Panc1 (cell line): ENCODE results near the gene LRMDA.

Experiments used
- CTCF ChIP-seq: fragments of 450-650 bp; IDR thresholded peaks from 2 replicates; pipeline ENCODE4 v1.5.1; 2017; ENCODE audit warnings: mild to moderate bottlenecking
- POLR2AphosphoS5 ChIP-seq: IDR thresholded peaks from 2 replicates; pipeline ENCODE4 v1.6.1; 2012; ENCODE audit warnings: mild to moderate bottlenecking, low read depth, low read length, moderate library complexity

- TF ChIP-seq CTCF (no peak), POLR2AphosphoS5 (no peak)
Measured at GRCh38 chr10:76399226-76399625, 967.8 kb downstream of the LRMDA start.
